ENCODE results near the gene GOLIM4.

GOLIM4 gene

DNA sequence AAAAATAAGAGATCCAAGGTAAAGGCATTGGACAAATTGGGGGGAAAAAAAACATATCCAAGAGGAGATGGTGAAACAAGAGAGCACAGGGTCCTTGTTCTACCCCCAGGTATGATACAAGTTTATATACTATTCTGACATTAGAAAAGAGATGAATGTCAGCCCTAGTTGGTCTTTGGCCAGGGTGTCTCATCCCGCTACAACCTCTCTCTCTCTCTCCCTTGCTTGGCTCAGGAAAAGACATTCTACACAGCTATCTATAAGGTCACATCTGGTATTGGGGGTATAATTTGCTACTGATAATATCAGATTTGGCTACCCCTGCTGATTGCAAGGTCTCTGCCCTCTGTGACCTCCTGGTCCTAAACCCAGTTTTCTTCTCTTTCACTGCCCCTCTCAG lies 117.2 kb downstream of the GOLIM4 start:
- DNase-seq: no peak

DNA sequence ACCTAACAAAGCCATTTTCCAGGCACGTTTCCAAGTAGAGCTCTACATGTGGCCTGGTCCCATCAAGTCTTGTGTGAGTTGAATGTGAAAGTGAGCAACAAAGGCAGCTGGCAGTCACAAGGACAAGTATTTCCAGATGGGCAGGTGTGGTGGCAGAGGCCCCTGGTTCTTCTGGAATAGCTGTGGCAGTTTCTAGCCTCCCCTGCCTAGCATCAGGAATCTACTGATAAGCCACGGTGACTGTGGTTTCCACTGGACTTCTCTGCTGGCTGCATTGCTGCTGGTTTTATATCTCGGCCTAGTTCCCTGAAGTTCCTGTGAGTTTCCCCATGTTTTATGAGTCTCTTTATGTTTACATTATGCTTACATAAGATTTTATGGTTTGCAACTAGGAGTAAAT lies 117.7 kb downstream of the GOLIM4 start:
- no peak for DNase-seq

DNA sequence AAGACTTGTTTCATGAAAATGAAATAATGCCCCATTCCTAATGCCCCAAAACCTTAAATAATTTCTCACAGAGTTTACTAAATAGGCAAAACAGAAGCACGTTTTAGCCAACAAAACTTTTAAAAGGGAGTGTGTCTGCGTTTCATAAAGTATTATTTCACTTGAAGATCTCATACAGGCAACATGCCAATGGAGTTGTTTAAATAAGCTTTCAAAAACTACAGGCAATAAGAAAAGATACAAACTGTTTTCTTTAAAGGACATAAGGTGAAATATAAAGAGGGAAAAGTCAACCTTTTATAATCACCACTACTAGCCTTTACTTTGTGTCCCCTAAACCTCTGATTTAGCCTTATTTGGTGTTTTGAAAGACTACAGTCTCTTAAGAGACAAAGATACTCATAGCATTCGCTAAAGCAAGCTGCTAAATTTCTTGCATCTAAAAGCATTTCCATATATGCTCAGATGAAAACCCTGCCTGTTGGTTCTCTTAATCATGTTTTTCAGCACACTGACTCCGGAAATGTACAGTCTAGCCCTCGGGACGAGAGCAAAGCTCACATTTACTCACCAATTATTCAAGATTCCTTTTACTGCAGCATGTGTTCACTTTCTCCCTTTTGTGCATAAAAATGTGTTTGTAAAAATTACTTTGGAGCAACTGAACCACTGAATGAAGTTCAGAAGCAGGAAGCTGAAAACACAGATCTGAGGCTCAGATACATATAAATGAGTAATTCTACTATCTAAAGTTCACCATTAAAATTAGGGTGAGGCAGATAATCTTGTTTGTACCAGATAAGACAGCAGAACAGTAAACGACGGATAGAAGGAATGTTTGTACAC lies 119.0 kb downstream of the GOLIM4 start:
- DNase-seq: no peak

DNA sequence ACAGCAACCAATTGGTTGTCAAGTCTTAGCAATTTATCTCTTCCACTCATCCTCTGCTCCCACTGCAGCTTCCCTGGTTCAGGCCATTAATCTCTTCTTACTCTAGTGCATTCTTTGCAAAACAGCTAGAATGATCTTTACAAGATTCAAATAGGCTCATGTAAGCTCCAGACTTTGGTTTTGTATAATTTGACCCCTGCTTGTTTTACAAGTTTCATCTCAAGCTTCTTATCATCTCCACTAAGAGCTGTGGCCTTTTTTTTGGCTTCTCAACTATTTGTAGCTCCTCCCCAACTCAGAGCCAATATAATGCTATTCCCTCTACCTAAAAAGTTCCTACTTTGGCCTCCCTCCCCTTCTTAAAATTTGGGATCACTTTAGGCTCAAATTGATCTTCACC lies 121.8 kb downstream of the GOLIM4 start:
- no peak for DNase-seq

DNA sequence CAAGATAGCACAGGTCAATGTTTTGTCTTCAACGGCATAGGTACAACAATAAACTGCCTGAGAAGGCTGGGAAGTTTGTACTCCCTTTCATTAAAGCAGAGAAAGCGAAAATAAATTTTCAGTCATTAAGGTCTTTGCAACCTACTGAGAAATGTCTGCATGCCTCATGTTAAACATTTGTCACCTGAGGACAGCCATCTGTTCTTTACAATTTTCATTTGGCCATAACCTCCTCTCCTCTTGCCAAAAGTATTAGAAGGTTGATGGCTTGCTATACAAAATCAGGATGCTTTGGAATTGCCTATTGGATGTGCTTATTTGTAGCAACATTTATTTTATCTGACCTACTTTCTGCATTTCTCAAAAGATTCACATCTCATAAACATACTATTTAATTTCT lies 122.7 kb downstream of the GOLIM4 start:
- DNase-seq: no peak

DNA sequence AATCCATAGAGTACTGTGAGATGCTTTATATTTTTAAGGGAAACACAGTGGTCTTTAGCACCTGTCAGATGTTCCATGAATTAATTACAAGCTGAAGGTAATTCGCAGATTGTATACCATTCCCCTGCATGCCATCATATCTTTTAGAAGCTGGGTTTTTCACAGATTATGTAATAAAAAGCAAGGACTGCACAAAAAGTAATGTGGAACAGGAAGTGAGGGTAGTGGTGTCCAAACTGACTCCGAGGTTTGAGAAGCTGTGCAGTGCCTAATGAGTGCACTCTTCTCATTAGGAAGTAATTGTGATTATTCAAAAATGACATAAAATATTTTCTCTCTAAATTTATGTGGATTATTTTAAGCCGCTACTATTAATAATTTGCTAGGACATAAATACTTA lies 123.2 kb downstream of the GOLIM4 start:
- DNase-seq: no peak

DNA sequence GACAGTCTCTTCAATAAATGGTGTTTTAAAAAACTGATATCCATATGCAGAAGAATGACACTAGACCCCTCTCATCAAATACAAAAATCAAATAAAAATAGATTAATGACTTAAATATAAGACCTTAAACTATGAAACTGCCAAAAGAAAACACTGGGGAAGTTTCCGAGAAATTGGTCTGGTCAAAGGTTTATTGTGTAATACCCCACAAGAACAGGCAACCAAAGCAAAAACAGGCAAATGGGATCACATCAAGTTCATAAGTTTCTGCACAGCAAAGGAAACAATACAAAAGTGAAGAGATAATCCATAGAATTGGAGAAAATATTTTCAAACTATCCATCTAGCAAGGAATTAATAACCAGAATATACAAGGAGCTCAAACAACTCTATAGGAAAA lies 126.2 kb downstream of the GOLIM4 start:
- DNase-seq: no peak

DNA sequence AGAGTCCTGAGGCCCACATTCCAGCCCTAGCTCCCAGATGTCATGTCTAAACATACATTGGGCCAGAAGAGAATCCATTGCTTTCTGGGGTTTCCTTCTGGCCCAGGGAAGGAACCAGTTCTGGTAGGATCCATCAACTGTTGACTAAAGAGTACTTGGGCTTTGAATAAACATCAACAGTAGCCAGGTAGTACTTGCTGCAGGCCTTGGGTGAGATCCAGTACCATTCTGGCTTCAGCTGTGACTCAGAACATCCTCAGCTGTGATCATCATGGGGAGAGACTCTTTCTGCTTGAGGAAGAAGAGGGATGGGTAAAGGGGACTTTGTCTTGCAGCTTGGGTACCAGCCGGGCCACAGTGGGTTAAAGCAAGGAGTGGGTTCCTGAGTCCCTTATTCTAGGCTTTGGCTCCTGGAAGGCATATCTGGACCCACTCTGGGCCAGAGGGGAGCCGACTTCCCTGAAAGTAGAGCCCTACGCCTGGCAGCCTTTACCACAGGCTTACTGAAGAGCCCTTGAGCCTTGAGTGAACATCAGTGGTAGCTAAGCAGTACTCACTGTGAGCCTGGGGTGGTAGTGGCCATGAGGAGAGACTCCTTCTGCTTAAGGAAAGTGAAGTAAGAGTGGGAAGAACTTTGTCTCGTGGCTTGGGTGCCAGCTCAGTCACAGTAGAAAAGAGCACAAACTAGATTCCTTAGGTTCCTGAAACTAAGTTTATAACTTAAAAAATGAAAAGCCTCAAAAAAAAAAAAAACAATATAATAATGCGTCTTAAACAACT lies 128.3 kb downstream of the GOLIM4 start:
- no peak for DNase-seq

All from activated CD4-positive, CD25-positive, alpha-beta regulatory T cell treated with anti-CD3 and anti-CD28 coated beads, Interleukin-2, amount 50 U/mL, for 72 hours (primary cell).